GM12891 (cell line): ENCODE results near the gene DUSP18.
"Not testable (repeated sequence)": the region's sequence is repeated elsewhere in the genome, so short reads cannot be mapped to it uniquely, and the experiment has no call there.

Experiments used
- DNase-seq: peaks from one replicate; pipeline ENCODE4 v3.0.0; 2011; ENCODE audit warnings: low spot score; ENCODE audit not compliant: insufficient read length
- FAIRE-seq: peaks from 2 replicates; lab custom pipeline; 2011; peaks lifted over from hg19 to GRCh38; lab: Jason Lieb, UNC
- PAX5 ChIP-seq: IDR thresholded peaks from 2 replicates; pipeline ENCODE4 v1.6.1; 2011; ENCODE audit warnings: low read length, moderate library complexity, mild to moderate bottlenecking; ENCODE audit not compliant: insufficient read depth, severe bottlenecking
- POLR2A ChIP-seq: IDR thresholded peaks from 2 replicates; pipeline ENCODE4 v1.6.1; 2011; ENCODE audit warnings: low read depth, low read length, control low read depth
- POLR2AphosphoS5 ChIP-seq: IDR thresholded peaks from 2 replicates; pipeline ENCODE4 v1.6.1; 2011; ENCODE audit warnings: low read depth, low read length, control low read depth
- POU2F2 ChIP-seq: IDR thresholded peaks from 2 replicates; pipeline ENCODE4 v1.6.1; 2011; ENCODE audit warnings: low read depth, mild to moderate bottlenecking, control low read depth, low read length, moderate library complexity
- SPI1 ChIP-seq: IDR thresholded peaks from 2 replicates; pipeline ENCODE4 v1.6.1; 2011; ENCODE audit warnings: low read depth, low read length, control low read depth
- TAF1 ChIP-seq: IDR thresholded peaks from 2 replicates; pipeline ENCODE4 v1.6.1; 2011; ENCODE audit warnings: low read depth, low read length, control low read depth

DUSP18 gene

DNA sequence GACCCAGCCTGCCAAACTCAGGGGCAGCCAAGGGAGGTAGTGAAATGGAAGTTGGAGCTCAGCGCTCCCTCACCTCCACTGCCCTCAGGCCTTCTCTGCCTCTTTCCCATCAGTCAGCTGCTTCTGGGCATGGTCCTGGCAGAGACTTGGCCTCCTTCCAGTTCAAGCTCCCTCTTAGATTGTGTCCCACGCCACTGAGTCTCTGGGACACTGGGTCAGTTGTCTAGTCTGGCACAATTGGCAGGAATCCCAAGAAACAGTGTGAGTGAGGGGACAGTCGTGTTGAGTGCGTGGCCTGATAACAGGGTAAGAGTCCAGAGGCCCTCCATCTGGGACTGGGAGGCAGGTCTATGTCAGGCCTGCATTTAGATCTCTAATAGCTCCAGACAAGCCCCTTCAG lies 39.2 kb downstream of the DUSP18 start:
- no peak for DNase-seq
- TF ChIP-seq POLR2AphosphoS5 (no peak), SPI1 (no peak), TAF1 (no peak), POLR2A (no peak)
- no peak for FAIRE-seq

DNA sequence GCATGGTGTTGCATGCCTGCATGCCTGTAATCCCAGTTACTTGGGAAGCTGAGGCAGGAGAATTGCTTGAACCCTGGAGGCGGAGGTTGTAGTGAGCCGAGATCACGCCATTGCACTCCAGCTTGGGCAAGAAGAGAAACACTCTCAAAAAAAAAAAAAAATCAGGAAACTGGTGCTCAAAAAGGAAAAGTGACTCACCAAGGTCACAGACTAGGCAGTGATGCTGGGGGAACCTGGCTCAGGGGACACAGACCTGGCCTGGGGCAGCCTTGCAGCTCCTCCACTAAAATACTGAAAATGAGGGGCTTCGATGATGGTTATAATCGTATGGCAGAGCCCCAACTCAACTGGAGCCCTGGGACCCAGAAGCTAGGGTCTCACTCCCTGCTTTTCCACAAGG lies 40.2 kb downstream of the DUSP18 start:
- DNase-seq: no peak
- no peak for FAIRE-seq
- TF ChIP-seq POLR2A: no peak
- TF ChIP-seq SPI1: no peak
- no peak for TF ChIP-seq PAX5
- no peak for TF ChIP-seq TAF1
- TF ChIP-seq POLR2AphosphoS5: no peak

DNA sequence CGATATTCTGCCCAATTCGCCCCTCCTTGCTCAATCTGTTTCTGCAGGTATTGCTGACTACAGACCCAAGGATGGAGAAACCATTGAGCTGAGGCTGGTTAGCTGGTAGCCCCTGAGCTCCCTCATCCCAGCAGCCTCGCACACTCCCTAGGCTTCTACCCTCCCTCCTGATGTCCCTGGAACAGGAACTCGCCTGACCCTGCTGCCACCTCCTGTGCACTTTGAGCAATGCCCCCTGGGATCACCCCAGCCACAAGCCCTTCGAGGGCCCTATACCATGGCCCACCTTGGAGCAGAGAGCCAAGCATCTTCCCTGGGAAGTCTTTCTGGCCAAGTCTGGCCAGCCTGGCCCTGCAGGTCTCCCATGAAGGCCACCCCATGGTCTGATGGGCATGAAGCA lies 41.3 kb downstream of the DUSP18 start:
- FAIRE-seq: no peak
- no peak for DNase-seq
- no peak for TF ChIP-seq PAX5
- TF ChIP-seq SPI1: no peak
- no peak for TF ChIP-seq TAF1
- no peak for TF ChIP-seq POLR2AphosphoS5
- TF ChIP-seq POU2F2: no peak
- no peak for TF ChIP-seq POLR2A

- DNase-seq, FAIRE-seq: not testable (repeated sequence)
Measured at GRCh38 chr22:30619909-30620308, 47.8 kb downstream of the DUSP18 start.

DNA sequence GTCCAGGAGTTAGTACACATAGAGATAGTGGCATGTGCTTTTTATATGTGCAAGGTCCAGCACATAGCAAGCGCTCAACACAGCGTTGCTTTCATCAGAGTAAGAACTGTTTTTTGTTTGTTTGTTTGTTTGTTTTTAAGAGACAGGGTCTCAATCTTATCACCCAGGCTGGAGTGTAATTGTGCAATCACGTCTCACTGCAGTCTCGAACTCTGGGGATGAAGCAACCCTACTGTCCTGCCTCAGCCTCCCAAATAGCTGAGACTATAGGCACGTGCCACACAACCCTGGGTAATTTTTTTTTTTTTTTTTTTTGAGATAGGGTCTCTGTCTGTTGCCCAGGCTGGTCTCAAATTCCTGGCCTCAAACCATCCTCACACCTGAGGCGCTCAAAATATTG lies 49.9 kb downstream of the DUSP18 start:
- DNase-seq (no peak), FAIRE-seq (no peak)
- TF ChIP-seq POLR2AphosphoS5 (no peak), PAX5 (no peak), TAF1 (no peak), POLR2A (no peak), SPI1 (no peak), POU2F2 (no peak)

DNA sequence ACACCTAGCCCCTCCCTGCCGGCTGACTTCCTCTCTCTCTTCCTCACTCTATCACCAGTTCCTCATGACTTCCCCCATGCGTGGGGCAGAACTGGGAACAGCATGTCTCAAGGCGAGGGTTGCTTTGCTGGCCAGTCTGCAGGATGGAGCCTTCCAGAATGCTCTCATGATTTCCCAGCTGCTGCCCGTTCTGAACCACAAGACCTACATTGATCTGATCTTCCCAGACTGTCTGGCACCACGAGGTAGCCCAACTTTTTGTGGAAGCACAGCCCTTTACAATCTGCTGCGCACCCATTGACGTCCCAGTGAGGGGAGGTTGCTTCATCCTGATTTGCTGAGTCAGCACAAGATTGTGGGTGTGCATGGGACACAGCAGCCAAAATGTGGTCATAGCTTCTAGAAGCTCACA lies 52.1 kb downstream of the DUSP18 start:
- DNase-seq: no peak
- TF ChIP-seq SPI1 (no peak), TAF1 (no peak), POU2F2 (no peak), PAX5 (no peak), POLR2A (no peak), POLR2AphosphoS5 (no peak)
- FAIRE-seq: no peak

GRCh38 chr22:30614879-30615278 lies 52.8 kb downstream of the DUSP18 start:
- FAIRE-seq: no peak

GRCh38 chr22:30614268-30614667 lies 53.4 kb downstream of the DUSP18 start:
- TF ChIP-seq SPI1 (no peak), POLR2AphosphoS5 (no peak), POU2F2 (no peak), TAF1 (no peak), PAX5 (no peak), POLR2A (no peak)
- no peak for FAIRE-seq

More at GRCh38 chr22:30614879-30615278, 52.8 kb downstream of the DUSP18 start:
- TF ChIP-seq POU2F2 (no peak), PAX5 (no peak), POLR2AphosphoS5 (no peak), SPI1 (no peak), POLR2A (no peak), TAF1 (no peak)
- DNase-seq: no peak

DNA sequence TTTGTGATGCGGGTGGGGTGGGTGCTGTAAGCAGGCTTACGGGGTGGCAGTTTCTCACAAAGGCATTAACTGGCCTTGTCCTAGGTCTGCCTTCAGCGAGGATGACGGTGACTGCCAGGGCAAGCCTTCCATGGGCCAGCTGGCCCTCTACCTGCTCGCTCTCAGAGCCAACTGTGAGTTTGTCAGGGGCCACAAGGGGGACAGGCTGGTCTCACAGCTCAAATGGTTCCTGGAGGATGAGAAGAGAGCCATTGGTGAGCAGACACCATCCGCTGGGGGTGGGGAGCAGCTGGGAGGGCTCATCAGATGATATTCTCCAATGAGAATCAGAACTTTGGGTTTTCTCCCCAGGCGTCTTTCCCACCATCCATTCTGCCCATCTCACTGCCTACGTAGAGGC lies 54.9 kb downstream of the DUSP18 start:
- DNase-seq (no peak), FAIRE-seq (no peak)
- TF ChIP-seq PAX5 (no peak), TAF1 (no peak), POLR2AphosphoS5 (no peak), SPI1 (no peak), POLR2A (no peak), POU2F2 (no peak)

More at GRCh38 chr22:30614268-30614667, 53.4 kb downstream of the DUSP18 start:
- DNase-seq: no peak
